ENCODE measurements around the gene FRAT2. TPM values are rescaled to one million over a fixed set of nuclear protein-coding genes. Genes with fewer than 3 reads are reported as not detected.

The FRAT2 gene, protein sequence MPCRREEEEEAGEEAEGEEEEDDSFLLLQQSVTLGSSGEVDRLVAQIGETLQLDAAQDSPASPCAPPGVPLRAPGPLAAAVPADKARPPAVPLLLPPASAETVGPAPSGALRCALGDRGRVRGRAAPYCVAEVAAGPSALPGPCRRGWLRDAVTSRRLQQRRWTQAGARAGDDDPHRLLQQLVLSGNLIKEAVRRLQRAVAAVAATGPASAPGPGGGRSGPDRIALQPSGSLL
- total RNA-seq = 2.9 and 7.6 TPM in 2 replicates

GRCh38 chr10:97334370-97335175 lies at the start of gene FRAT2:
FRAT2 (minus strand) TSS chr10:97334729; CDS start chr10:97334572, 157 bp downstream.

GRCh38 chr10:97318772-97319651 lies 15.5 kb downstream of the FRAT2 start, which contains the start of gene FRAT1:
FRAT1 (plus strand) TSS chr10:97319271; CDS start chr10:97319454, 183 bp downstream.

GRCh38 chr10:97292097-97292861 lies 42.2 kb downstream of the FRAT2 start, which contains the start of gene ARHGAP19:
ARHGAP19 (minus strand) TSS chr10:97292637; CDS start chr10:97292627, 10 bp downstream.

Other genes starting within 250 kb of the FRAT2 start
- gene SLIT1, start 148.8 kb downstream of the FRAT2 start, total RNA-seq = not detected in 2 replicates
- 2.7 and 3.4 TPM in 2 replicates for gene ARHGAP19, start 42.1 kb downstream of the FRAT2 start, total RNA-seq
- gene FRAT1, start 15.5 kb downstream of the FRAT2 start, total RNA-seq = 0.72 and 3.1 TPM in 2 replicates
- 12.5 and 13.2 TPM in 2 replicates for gene RRP12, start 66.6 kb upstream of the FRAT2 start, total RNA-seq
- gene PGAM1, start 91.5 kb upstream of the FRAT2 start, total RNA-seq = 829 and 844 TPM in 2 replicates
- gene EXOSC1, start 111.3 kb upstream of the FRAT2 start, total RNA-seq = 26.2 and 33.9 TPM in 2 replicates
- gene ZDHHC16, start 111.4 kb upstream of the FRAT2 start, total RNA-seq = 33.8 and 42.6 TPM in 2 replicates
- gene MMS19, start 163.7 kb upstream of the FRAT2 start, total RNA-seq = 85.4 and 88.3 TPM in 2 replicates
- gene UBTD1, start 164.2 kb upstream of the FRAT2 start, total RNA-seq = 36.5 and 38.1 TPM in 2 replicates
- gene ANKRD2, start 238.1 kb upstream of the FRAT2 start, total RNA-seq = 0.54 TPM in 1 of 2 replicates, not detected in the other
- 0.72 TPM in 1 of 2 replicates, not detected in the other for gene HOGA1, start 249.7 kb upstream of the FRAT2 start, total RNA-seq